HCT116 (cell line): ENCODE data around the gene CBX5. TPM values are rescaled to one million over a fixed set of nuclear protein-coding genes. Genes with fewer than 3 reads are reported as not detected.

Experiments used
- ATAC-seq: fragments of 200-7000 bp; cut with Tn5 transposase; 2 replicates; pipeline ENCODE4 v1.9.1; 2020; ENCODE audit warnings: mild to moderate bottlenecking, moderate library complexity
- BruUV-seq: library from RNA; stranded (reverse); fragments of 400-500 nt; replicated peaks from 2 replicates; lab custom pipeline; 2021; lab: Mats Ljungman, UMichigan
- CTCF ChIA-PET: fragments of 300-600 bp; sonication (Branson Sonifier 250); formaldehyde crosslinking; loops from one replicate; lab custom pipeline; 2021; ENCODE audit warnings: antibody characterized with exemption; lab: Charles Lee
- POLR2A ChIA-PET: fragments of 300-600, 350-600 bp; sonication (Branson Sonifier 250); formaldehyde crosslinking; loops from one replicate; lab custom pipeline; 2021; ENCODE audit warnings: antibody characterized with exemption; lab: Charles Lee
- RAD21 ChIA-PET, 2 experiments: fragments of 300-600 bp; sonication (Branson Sonifier 250); formaldehyde crosslinking; loops; one replicate each; lab custom pipeline; 2023; ENCODE audit warnings: low total read pairs in 2 of 2; ENCODE audit not compliant: uncharacterized antibody in 2 of 2, unreplicated experiment in 2 of 2, low non-redundant PET in 1 of 2; lab: Charles Lee
- DNase-seq: peaks from one replicate; pipeline ENCODE4 v3.0.0-alpha.2; 2010; ENCODE audit warnings: low read depth, low spot score
- H2AFZ ChIP-seq: fragments of 200-600 bp; shearing (Covaris generic), sonication (generic); 2 replicates; pipeline ENCODE4 v1.6.1; 2017; ENCODE audit warnings: low read depth, mixed run types, mixed read lengths, antibody characterized with exemption, low read length; ENCODE audit not compliant: poor library complexity, severe bottlenecking
- H3K27ac ChIP-seq: 2 replicates; pipeline ENCODE4 v1.5.1; 2012; ENCODE audit warnings: low read depth, low read length
- H3K27me3 ChIP-seq: fragments of 200-600 bp; sonication (generic); 2 replicates; pipeline ENCODE4 v1.6.1; 2016; ENCODE audit warnings: mixed run types, low read length, mixed read lengths; ENCODE audit not compliant: insufficient read depth
- H3K36me3 ChIP-seq, 2 experiments: fragments of 200-500 bp in 1 of 2; fragments of 200-600 bp in 1 of 2; sonication (Bioruptor generic) in 1 of 2; sonication (generic) in 1 of 2; 2 replicates each; pipeline versions ENCODE4 v1.5.1 to v1.6.1; 2014 to 2016; ENCODE audit warnings: low read length in 2 of 2, inconsistent platforms in 1 of 2, mixed read lengths in 1 of 2, mixed run types in 1 of 2; ENCODE audit not compliant: insufficient read depth in 2 of 2, control insufficient read depth in 1 of 2
- H3K4me1 ChIP-seq, 2 experiments: fragments of 200-600 bp in 1 of 2; sonication (generic) in 1 of 2; 2 replicates each; pipeline versions ENCODE4 v1.5.1 to v1.6.1; 2012 to 2017; ENCODE audit warnings: low read length in 2 of 2, inconsistent platforms in 1 of 2, mild to moderate bottlenecking in 1 of 2, mixed read lengths in 1 of 2, mixed run types in 1 of 2, moderate library complexity in 1 of 2; ENCODE audit not compliant: insufficient read depth in 2 of 2, control insufficient read depth in 1 of 2
- H3K4me2 ChIP-seq: fragments of 200-600 bp; sonication (generic); 2 replicates; pipeline ENCODE4 v1.6.1; 2017; ENCODE audit warnings: mixed run types, low read length, mixed read lengths
- H3K4me3 ChIP-seq, 2 experiments: fragments of 200-600 bp in 1 of 2; sonication (generic) in 1 of 2; replicated peaks in 1 of 2; 2 replicates each; pipeline ENCODE4 v1.5.1; 2011 to 2016; ENCODE audit warnings: low read length in 2 of 2, control low read depth in 1 of 2, low read depth in 1 of 2, mild to moderate bottlenecking in 1 of 2, mixed read lengths in 1 of 2, mixed run types in 1 of 2
- H3K79me2 ChIP-seq: fragments of 200-600 bp; sonication (generic); 2 replicates; pipeline ENCODE4 v1.6.1; 2017; ENCODE audit warnings: mild to moderate bottlenecking, mixed run types, low read length, moderate library complexity, mixed read lengths; ENCODE audit not compliant: insufficient read depth
- H3K9ac ChIP-seq: fragments of 200-600 bp; sonication (generic); 2 replicates; pipeline ENCODE4 v1.6.1; 2016; ENCODE audit warnings: low read length, mixed read lengths
- H3K9me2 ChIP-seq: fragments of 200-600 bp; sonication (generic), shearing (Covaris generic); 2 replicates; pipeline ENCODE4 v1.6.1; 2017; ENCODE audit warnings: mixed run types, mild to moderate bottlenecking, moderate library complexity; ENCODE audit not compliant: insufficient read depth
- H3K9me3 ChIP-seq, 2 experiments: fragments of 200-500 bp in 1 of 2; fragments of 200-600 bp in 1 of 2; sonication (Bioruptor generic) in 1 of 2; sonication (generic) in 1 of 2; 2 replicates each; pipeline ENCODE4 v1.6.1; 2014 to 2017; ENCODE audit warnings: low read length in 2 of 2, mixed read lengths in 2 of 2, inconsistent platforms in 1 of 2, low read depth in 1 of 2, mild to moderate bottlenecking in 1 of 2, mixed run types in 1 of 2, moderate library complexity in 1 of 2; ENCODE audit not compliant: control insufficient read depth in 1 of 2, insufficient read depth in 1 of 2
- H4K20me1 ChIP-seq: fragments of 200-600 bp; sonication (generic), shearing (Covaris generic); 2 replicates; pipeline ENCODE4 v1.6.1; 2017; ENCODE audit warnings: mixed run types, mild to moderate bottlenecking, moderate library complexity; ENCODE audit not compliant: insufficient read depth
- EGR1 ChIP-seq: IDR thresholded peaks from 2 replicates; pipeline ENCODE4 v1.6.1; 2012; ENCODE audit warnings: low read depth
- EZH2phosphoT487 ChIP-seq: fragments of 200-600 bp; IDR thresholded peaks from 2 replicates; pipeline ENCODE4 v1.6.1; 2018; ENCODE audit warnings: antibody characterized with exemption, borderline replicate concordance
- POLR2A ChIP-seq: IDR thresholded peaks from 2 replicates; pipeline ENCODE4 v1.7.0; 2011; ENCODE audit warnings: borderline replicate concordance; ENCODE audit not compliant: insufficient read depth, insufficient read length; ENCODE audit errors: extremely low read depth
- POLR2AphosphoS5 ChIP-seq: IDR thresholded peaks from 2 replicates; pipeline ENCODE4 v1.6.1; 2011; ENCODE audit warnings: mild to moderate bottlenecking, low read depth, low read length, moderate library complexity
- TCF7L2 ChIP-seq: IDR thresholded peaks from 2 replicates; pipeline ENCODE4 v1.7.0; 2011; ENCODE audit warnings: borderline replicate concordance, inconsistent platforms; ENCODE audit not compliant: insufficient read depth, insufficient read length; ENCODE audit errors: extremely low read depth
- intact Hi-C: fragments of 100-400 bp; cut with micrococcal nuclease; formaldehyde crosslinking; loops from 2 replicates; pipeline ENCODE4 v1.10.0; 2022
- total RNA-seq: library from RNA; stranded (reverse); gene quantifications from one replicate; pipeline ENCODE4 v1.2.1, GENCODE V29; 2021; ENCODE audit not compliant: unreplicated experiment
- TF ChIP-seq, protein P1 (sequence below), 3 experiments: fragments of 200-600 bp in 1 of 3; sonication (generic) in 1 of 3; IDR thresholded peaks in 2 of 3; conservative IDR thresholded peaks in 1 of 3; 2 replicates each; pipeline ENCODE4 v1.5.1; 2012 to 2017; ENCODE audit warnings: low read depth in 2 of 3, low read length in 2 of 3, antibody characterized with exemption in 1 of 3, borderline replicate concordance in 1 of 3, control low read depth in 1 of 3, mild to moderate bottlenecking in 1 of 3, mixed read lengths in 1 of 3, mixed run types in 1 of 3, moderate library complexity in 1 of 3; ENCODE audit not compliant: insufficient read depth in 1 of 3
- TF ChIP-seq, protein P2 (sequence below): IDR thresholded peaks from 2 replicates; pipeline ENCODE4 v1.6.1; 2012

Gene CBX5
- total RNA-seq, 1 experiment from 2014 or later, result 72.3 TPM

DNA sequence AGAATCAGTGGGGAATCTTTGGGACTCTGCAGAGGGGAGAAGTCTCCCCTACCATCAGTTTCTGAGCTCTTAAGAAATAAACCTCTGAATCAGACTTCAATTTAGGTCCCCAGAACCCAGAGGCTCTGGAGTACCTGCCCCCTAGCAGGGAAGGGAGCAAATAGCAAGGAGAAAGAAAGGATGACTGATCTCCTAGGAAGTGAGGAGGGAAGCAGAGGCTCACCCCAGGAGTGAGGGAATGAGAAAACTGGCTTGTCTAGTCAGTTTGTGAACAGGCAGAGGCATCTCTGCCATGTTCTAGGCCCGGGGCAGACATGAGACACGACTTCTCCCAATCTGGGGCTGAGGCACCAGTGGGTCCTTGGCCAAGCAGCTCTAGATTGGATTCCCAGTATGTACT is 66.8 kb downstream of the CBX5 start:
- ChIA-PET POLR2A (no interaction called here), RAD21 (no interaction called here), CTCF (interaction anchor here (0.6 to 1.4 kb wide), 5 partner anchors 12 to 229 kb away, joined by 3 to 6 read pairs (median 3); partner anchors contain the start of gene HOXC5)
- Histone ChIP-seq H3K9me2 (no peaks in the 10 kb centered on the region), H3K27me3 (no peaks in the 10 kb centered on the region), H3K27ac (no peak overlapping the region), H3K4me3 (no peak overlapping the region), H4K20me1 (no peaks in the 10 kb centered on the region), H3K9me3 (no peaks in the 10 kb centered on the region), H3K79me2 (no peaks in the 10 kb centered on the region), H3K4me2 (no peak overlapping the region), H3K9ac (no peak overlapping the region), H2AFZ (no peak overlapping the region), H3K4me1 (peaks cover 3 to 23% of the 10 kb centered on the region in 2 experiments), H3K36me3 (no peaks in the 10 kb centered on the region)
- BruUV-seq, result no TSS peak
- intact Hi-C loops, result no loop called here
- DNase-seq (no peak), ATAC-seq (no peak)
- TF ChIP-seq, protein P1, sequence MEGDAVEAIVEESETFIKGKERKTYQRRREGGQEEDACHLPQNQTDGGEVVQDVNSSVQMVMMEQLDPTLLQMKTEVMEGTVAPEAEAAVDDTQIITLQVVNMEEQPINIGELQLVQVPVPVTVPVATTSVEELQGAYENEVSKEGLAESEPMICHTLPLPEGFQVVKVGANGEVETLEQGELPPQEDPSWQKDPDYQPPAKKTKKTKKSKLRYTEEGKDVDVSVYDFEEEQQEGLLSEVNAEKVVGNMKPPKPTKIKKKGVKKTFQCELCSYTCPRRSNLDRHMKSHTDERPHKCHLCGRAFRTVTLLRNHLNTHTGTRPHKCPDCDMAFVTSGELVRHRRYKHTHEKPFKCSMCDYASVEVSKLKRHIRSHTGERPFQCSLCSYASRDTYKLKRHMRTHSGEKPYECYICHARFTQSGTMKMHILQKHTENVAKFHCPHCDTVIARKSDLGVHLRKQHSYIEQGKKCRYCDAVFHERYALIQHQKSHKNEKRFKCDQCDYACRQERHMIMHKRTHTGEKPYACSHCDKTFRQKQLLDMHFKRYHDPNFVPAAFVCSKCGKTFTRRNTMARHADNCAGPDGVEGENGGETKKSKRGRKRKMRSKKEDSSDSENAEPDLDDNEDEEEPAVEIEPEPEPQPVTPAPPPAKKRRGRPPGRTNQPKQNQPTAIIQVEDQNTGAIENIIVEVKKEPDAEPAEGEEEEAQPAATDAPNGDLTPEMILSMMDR (IDR thresholded peaks at IDR 0.05 in 2 of 3, conservative IDR thresholded peaks at IDR 0.05 in 1 of 3; ENCODE audit: borderline replicate concordance in 1 of 3, insufficient read depth in 1 of 3, low read depth in 2 of 3, low read length in 2 of 3), result peak in 2 of 3 experiments; percentile 14 to 23; a peak in 1 of 6 replicates
- TF ChIP-seq POLR2A, result no peak

DNA sequence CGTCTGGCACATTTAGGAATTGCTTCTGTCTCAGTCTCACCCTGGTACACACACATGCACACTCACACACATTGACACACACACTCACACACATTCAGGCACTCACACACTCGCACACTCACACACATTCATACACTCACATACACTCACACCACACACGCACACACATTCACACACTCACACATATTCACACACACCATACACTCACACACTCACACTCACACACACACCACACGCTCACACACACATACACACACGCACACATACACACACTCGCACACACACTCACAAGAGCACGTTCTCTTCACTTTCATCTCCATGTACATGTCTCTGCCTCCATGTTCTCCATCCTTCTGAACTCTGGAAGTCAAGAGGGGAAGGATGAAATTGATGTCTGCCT is 68.0 kb downstream of the CBX5 start:
- H3K4me2 ChIP-seq, result no peak overlapping the region
- ATAC-seq (no peak), DNase-seq (no peak)
- no TSS peak for BruUV-seq
- no peak overlapping the region for H3K9ac ChIP-seq
- H3K79me2 ChIP-seq, result no peaks in the 10 kb centered on the region
- H3K36me3 ChIP-seq, result no peaks in the 10 kb centered on the region
- POLR2A ChIA-PET, result no interaction called here
- TF ChIP-seq POLR2AphosphoS5 (no peak), EGR1 (no peak), EZH2phosphoT487 (no peak), TCF7L2 (no peak)
- TF ChIP-seq, protein P2, sequence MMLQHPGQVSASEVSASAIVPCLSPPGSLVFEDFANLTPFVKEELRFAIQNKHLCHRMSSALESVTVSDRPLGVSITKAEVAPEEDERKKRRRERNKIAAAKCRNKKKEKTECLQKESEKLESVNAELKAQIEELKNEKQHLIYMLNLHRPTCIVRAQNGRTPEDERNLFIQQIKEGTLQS, result no peak
- H3K9me3 ChIP-seq, result no peaks in the 10 kb centered on the region
- no peak overlapping the region for H2AFZ ChIP-seq
- CTCF ChIA-PET, result interaction anchor here (0.7 to 1.0 kb wide), 2 partner anchors 180 to 206 kb away, joined by 3 read pairs; no protein-coding TSS in a partner anchor
- H3K27me3 ChIP-seq, result no peaks in the 10 kb centered on the region
- intact Hi-C loops, result no loop called here
- H4K20me1 ChIP-seq, result no peaks in the 10 kb centered on the region
- no peak overlapping the region for H3K4me3 ChIP-seq
- no peak overlapping the region for H3K27ac ChIP-seq
- H3K9me2 ChIP-seq, result no peaks in the 10 kb centered on the region
- RAD21 ChIA-PET, result no interaction called here
- H3K4me1 ChIP-seq, result peaks cover 2 to 24% of the 10 kb centered on the region in 2 experiments; a peak in 3 of 4 replicates
